Adrenal gland (tissue), 12 donors: ENCODE data around the gene LSAMP. TPM values are rescaled to one million over a fixed set of nuclear protein-coding genes. Genes with fewer than 3 reads are reported as not detected.

Experiments used
- DNase-seq, 7 donors: peaks; one replicate each; pipeline ENCODE4 v3.0.0-alpha.2; 2019 to 2020
- H3K27ac ChIP-seq, 5 donors: fragments of 200-600 bp; sonication (generic) in 4 of 5; 1 replicate in 3 of 5; 2 replicates in 2 of 5; pipeline versions ENCODE4 v1.5.1 to v1.8.0; 2016 to 2020; ENCODE audit warnings: mild to moderate bottlenecking in 1 of 5
- H3K27me3 ChIP-seq: fragments of 200-600 bp; 2 replicates; pipeline ENCODE4 v1.8.0; 2021
- H3K36me3 ChIP-seq, 2 donors: fragments of 200-600 bp; replicated peaks in 1 of 2; 1 replicate in 1 of 2; 2 replicates in 1 of 2; pipeline versions ENCODE4 v1.5.1 to v1.8.0; 2018 to 2022
- H3K4me1 ChIP-seq, 2 donors: fragments of 200-600 bp; replicated peaks in 1 of 2; 1 replicate in 1 of 2; 2 replicates in 1 of 2; pipeline versions ENCODE4 v1.5.1 to v1.8.0; 2018 to 2021
- H3K4me3 ChIP-seq, 4 donors: fragments of 200-600 bp; sonication (generic) in 3 of 4; one replicate each; pipeline ENCODE4 v1.5.1; 2016 to 2018
- H3K9me3 ChIP-seq, 3 donors: fragments of 200-600 bp; sonication (generic) in 1 of 3; replicated peaks in 1 of 3; 1 replicate in 2 of 3; 2 replicates in 1 of 3; pipeline versions ENCODE4 v1.5.1 to v1.8.0; 2016 to 2021
- POLR2A ChIP-seq, 2 donors: fragments of 450-650 bp; IDR thresholded peaks; one replicate each; pipeline ENCODE4 v1.6.1; 2017; ENCODE audit warnings: antibody characterized with exemption in 2 of 2, mild to moderate bottlenecking in 2 of 2, moderate library complexity in 1 of 2
- WGBS, 4 donors: extraction: QIAGEN DNeasy Blood & Tissue Kit in 2 of 4; methylation state at CpG; one replicate each; pipeline versions ENCODE4 v1.1.5 to v1.1.7; 2013 to 2017; 5-methylcytosine and 5-hydroxymethylcytosine counted together
- intact Hi-C, 2 donors: fragments of 100-400 bp; cut with DNase I; formaldehyde crosslinking; loops; one replicate each; pipeline versions ENCODE4 v1.14.1 to v1.15.0; 2022 to 2023
- polyA plus RNA-seq, 3 donors: library from polyadenylated mRNA; stranded (reverse); fragments of 200-250 nt in 2 of 3; fragments of 350-450 nt in 1 of 3; fragmentation: Illumina TruSeq in 1 of 3; extraction: RNeasy Lipid Tissue Mini Kit (QIAGEN cat#74804) in 1 of 3; gene quantifications; one replicate each; pipeline ENCODE4 v1.2.3, GENCODE V29; 2013 to 2014
- total RNA-seq, 9 donors: library from RNA; depleted of rRNA in 4 of 9; stranded (reverse); fragments of >200 nt in 4 of 9; fragments of 120-200 nt in 1 of 9; fragmentation: NEBNext Ultra II Directional in 1 of 9; extraction: Animal tissue kit (Norgen Biotek cat#: 25700) in 1 of 9; gene quantifications; one replicate each; pipeline versions ENCODE4 v1.1.0 to v1.2.4, GENCODE V29; 2013 to 2023
- TF ChIP-seq, protein P1 (sequence below), 6 experiments: fragments of 450-650 bp in 4 of 6; fragments of 200-600 bp in 2 of 6; sonication (generic) in 1 of 6; IDR thresholded peaks; 1 replicate in 5 of 6; 2 replicates in 1 of 6; pipeline versions ENCODE4 v1.5.1 to v1.8.0; 2016 to 2021; ENCODE audit warnings: antibody characterized with exemption in 6 of 6, mild to moderate bottlenecking in 2 of 6, moderate library complexity in 1 of 6
- donor health status: healthy with polysubstance abuse.
- donor health status: Bipolar disorder and iron deficiency.
- donor health status: DM: yes; HTN: yes; CAD: no.
- donor health status: DM: no; HTN: no; CAD: no.
- donor health status: DM: no; HTN: no; CAD: no.
- donor health status: DM: yes; HTN: yes; CAD: no.

Gene LSAMP
- total and polyA plus RNA-seq, 12 donors: 5.8 to 53.5 (median 24.3) TPM

DNA sequence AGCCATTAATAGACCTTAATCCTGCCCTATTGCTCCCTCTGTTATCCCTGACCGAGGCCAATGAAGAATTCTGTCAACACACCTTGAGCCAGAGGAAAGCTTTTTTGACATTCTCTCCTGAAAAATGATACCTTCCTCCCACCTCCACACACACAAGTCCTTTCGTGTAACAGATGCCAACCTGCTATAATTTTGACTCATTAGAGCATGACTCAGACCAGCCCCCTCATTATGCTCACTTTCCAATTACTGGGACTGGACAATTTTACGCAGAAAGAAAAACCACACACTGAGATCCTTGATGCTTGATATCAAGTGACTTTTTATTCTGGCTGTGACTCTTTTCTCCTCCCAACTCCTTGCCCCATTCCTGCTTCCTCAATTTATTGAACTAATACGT, 50.9 kb downstream of the LSAMP start:
- Histone ChIP-seq H3K9me3 (no peaks in the 10 kb centered on the region), H3K36me3 (no peaks in the 10 kb centered on the region), H3K4me3 (no peak overlapping the region), H3K27ac (no peak overlapping the region), H3K27me3 (no peaks in the 10 kb centered on the region), H3K4me1 (no peaks in the 10 kb centered on the region)
- intact Hi-C loops: no loop called here
- 66 to 79% (median 74%) methylated on average over 4 of the region's 4 CpGs for WGBS, 4 donors
- no peak for DNase-seq
- TF ChIP-seq, protein P1, sequence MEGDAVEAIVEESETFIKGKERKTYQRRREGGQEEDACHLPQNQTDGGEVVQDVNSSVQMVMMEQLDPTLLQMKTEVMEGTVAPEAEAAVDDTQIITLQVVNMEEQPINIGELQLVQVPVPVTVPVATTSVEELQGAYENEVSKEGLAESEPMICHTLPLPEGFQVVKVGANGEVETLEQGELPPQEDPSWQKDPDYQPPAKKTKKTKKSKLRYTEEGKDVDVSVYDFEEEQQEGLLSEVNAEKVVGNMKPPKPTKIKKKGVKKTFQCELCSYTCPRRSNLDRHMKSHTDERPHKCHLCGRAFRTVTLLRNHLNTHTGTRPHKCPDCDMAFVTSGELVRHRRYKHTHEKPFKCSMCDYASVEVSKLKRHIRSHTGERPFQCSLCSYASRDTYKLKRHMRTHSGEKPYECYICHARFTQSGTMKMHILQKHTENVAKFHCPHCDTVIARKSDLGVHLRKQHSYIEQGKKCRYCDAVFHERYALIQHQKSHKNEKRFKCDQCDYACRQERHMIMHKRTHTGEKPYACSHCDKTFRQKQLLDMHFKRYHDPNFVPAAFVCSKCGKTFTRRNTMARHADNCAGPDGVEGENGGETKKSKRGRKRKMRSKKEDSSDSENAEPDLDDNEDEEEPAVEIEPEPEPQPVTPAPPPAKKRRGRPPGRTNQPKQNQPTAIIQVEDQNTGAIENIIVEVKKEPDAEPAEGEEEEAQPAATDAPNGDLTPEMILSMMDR (IDR thresholded peaks at IDR 0.05): no peak
- no peak for TF ChIP-seq POLR2A (IDR thresholded peaks at IDR 0.05)

DNA sequence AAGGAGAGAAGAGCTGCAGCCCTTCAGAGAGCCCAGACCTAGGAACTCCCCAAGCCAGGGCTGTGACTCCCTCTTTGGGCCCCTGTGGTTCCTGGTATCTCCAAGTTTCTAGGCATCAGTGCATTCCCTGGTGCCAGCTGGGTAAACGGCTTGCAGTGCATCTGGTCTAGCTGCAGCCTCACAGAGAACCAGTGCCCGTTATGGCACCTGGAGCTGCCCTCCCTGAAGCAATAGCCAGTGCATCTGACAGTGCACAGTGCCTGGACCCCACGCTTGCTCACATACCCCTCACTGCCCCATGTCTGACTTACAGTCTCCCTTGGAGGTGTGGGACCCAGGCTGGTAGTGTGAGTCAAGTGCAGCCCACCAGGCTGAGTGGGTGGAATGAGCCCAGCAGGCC, 52.1 kb downstream of the LSAMP start:
- intact Hi-C loops: no loop called here
- peaks cover 0 to 4% of the 10 kb centered on the region in 2 donors for H3K4me1 ChIP-seq
- no peak for TF ChIP-seq POLR2A (IDR thresholded peaks at IDR 0.05)
- TF ChIP-seq, protein P1 (IDR thresholded peaks at IDR 0.05): no peak
- no peak overlapping the region for H3K27ac ChIP-seq
- no peak for DNase-seq
- H3K4me3 ChIP-seq: no peak overlapping the region
- H3K36me3 ChIP-seq: no peaks in the 10 kb centered on the region
- 86 to 100% (median 91%) methylated on average over 1 to 3 of the region's 3 CpGs for WGBS, 4 donors
- H3K9me3 ChIP-seq: no peaks in the 10 kb centered on the region
- no peaks in the 10 kb centered on the region for H3K27me3 ChIP-seq

DNA sequence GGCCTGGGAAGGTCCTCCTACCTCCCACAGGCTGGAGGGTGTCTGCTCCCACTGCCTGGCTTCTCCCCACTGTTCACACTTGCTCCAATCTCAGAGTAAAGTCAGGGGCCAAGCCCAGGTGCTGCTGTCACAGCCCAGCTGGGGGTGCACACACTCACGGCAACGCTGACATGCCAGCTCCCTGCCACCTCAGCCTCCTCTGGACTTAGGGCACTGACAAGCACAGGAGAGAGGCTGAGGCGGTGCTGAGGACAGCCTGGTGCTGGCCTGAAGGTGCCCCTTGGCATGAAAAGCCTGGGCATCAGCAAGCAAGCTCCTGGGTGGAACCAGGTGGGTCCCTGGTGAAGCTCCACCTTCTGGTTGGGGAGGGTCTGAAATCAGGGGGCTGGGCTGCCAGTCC, 53.0 kb downstream of the LSAMP start:
- H3K4me3 ChIP-seq: no peak overlapping the region
- peaks cover 0 to 4% of the 10 kb centered on the region in 2 donors for H3K4me1 ChIP-seq
- H3K9me3 ChIP-seq: no peaks in the 10 kb centered on the region
- no peaks in the 10 kb centered on the region for H3K27me3 ChIP-seq
- H3K27ac ChIP-seq: no peak overlapping the region
- WGBS, 4 donors: 83 to 97% (median 95%) methylated on average over 1 to 3 of the region's 3 CpGs
- no peak for DNase-seq
- H3K36me3 ChIP-seq: no peaks in the 10 kb centered on the region
- intact Hi-C loops: no loop called here
- TF ChIP-seq, protein P1 (IDR thresholded peaks at IDR 0.05): no peak
- no peak for TF ChIP-seq POLR2A (IDR thresholded peaks at IDR 0.05)

- no peak for DNase-seq
Observed at GRCh38 chr3:116391296-116392201, 53.7 kb downstream of the LSAMP start.

More at GRCh38 chr3:116391296-116392201, 53.7 kb downstream of the LSAMP start:
- intact Hi-C loops: no loop called here
- Histone ChIP-seq H3K9me3 (no peaks in the 10 kb centered on the region), H3K27me3 (no peaks in the 10 kb centered on the region), H3K27ac (no peak overlapping the region), H3K4me3 (no peak overlapping the region), H3K36me3 (no peaks in the 10 kb centered on the region), H3K4me1 (peaks cover 0 to 4% of the 10 kb centered on the region in 2 donors)
- TF ChIP-seq POLR2A (IDR thresholded peaks at IDR 0.05): no peak
- TF ChIP-seq, protein P1 (IDR thresholded peaks at IDR 0.05): no peak
- 91 to 96% (median 95%) methylated on average over 9 to 23 of the region's 23 CpGs for WGBS, 4 donors
